ENCODE results near the gene HS3ST3B1. TPM values are rescaled to one million over a fixed set of nuclear protein-coding genes. Genes with fewer than 3 reads are reported as not detected.

The HS3ST3B1 gene
- total RNA-seq, 1 experiment from 2014 or later: 3.8 TPM

DNA sequence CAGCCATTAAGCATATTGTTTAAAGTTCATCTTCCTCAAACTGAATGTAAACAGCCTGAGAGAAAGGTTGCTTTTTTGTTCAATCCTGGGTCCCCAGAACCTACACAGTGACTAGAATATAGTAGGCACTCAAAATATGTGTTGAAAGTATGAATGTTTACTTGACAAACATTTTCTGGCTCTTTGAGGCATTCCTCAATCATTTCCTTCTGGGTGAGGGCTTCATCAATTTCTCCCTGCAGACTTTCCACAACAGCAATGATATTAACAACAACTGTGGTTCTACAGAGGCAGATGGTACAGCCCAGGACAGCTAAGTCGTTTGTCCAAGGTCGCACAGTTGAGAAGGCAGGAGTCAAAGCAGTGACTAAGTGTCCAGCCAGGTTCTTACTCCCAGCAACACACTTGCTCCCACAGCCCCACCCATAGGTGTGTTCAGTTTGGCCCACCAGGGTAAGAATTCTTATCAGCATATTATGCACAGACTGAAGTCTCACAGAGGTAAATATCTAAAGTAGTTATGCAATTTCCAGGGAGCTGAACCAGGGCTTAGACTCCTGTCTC, 61.1 kb downstream of the HS3ST3B1 start:
- ChIA-PET CTCF (interaction anchor here (0.7 kb wide), 1 partner anchor 859 kb away, joined by 3 read pairs; no protein-coding TSS in a partner anchor), POLR2A (no interaction called here)
- Mint-ChIP-seq H3K4me3 (ENCODE audit: unreplicated experiment) (no peak overlapping the region), H3K9me3 (ENCODE audit: unreplicated experiment) (no peaks in the 10 kb centered on the region), H3K36me3 (ENCODE audit: insufficient read depth, unreplicated experiment) (peaks cover 6% of the 10 kb centered on the region), H3K4me1 (ENCODE audit: insufficient read depth, unreplicated experiment) (no peaks in the 10 kb centered on the region), H3K27me3 (ENCODE audit: insufficient read depth, unreplicated experiment) (no peaks in the 10 kb centered on the region), H3K27ac (ENCODE audit: low read depth, unreplicated experiment) (no peak overlapping the region)
- TF ChIP-seq CTCF (IDR thresholded peaks at IDR 0.05; ENCODE audit: unreplicated experiment): no peak
- intact Hi-C loops (cut with micrococcal nuclease): no loop called here
- no peak for DNase-seq (ENCODE audit: unreplicated experiment)
- BruUV-seq (replicated peaks): no TSS peak

- intact Hi-C loops (cut with micrococcal nuclease): no loop called here
Observed at GRCh38 chr17:14366199-14366598, 65.3 kb downstream of the HS3ST3B1 start.

GRCh38 chr17:14372461-14372860, 71.6 kb downstream of the HS3ST3B1 start:
- no peaks in the 10 kb centered on the region for H3K27me3 Mint-ChIP-seq (ENCODE audit: insufficient read depth, unreplicated experiment)
- TF ChIP-seq CTCF (IDR thresholded peaks at IDR 0.05; ENCODE audit: unreplicated experiment): no peak
- ChIA-PET CTCF (no interaction called here), POLR2A (no interaction called here)
- H3K27ac Mint-ChIP-seq (ENCODE audit: low read depth, unreplicated experiment): no peak overlapping the region
- no peaks in the 10 kb centered on the region for H3K9me3 Mint-ChIP-seq (ENCODE audit: unreplicated experiment)
- no peaks in the 10 kb centered on the region for H3K36me3 Mint-ChIP-seq (ENCODE audit: insufficient read depth, unreplicated experiment)
- no TSS peak for BruUV-seq (replicated peaks)
- no peak overlapping the region for H3K4me3 Mint-ChIP-seq (ENCODE audit: unreplicated experiment)
- intact Hi-C loops (cut with micrococcal nuclease): no loop called here
- peaks cover 10% of the 10 kb centered on the region for H3K4me1 Mint-ChIP-seq (ENCODE audit: insufficient read depth, unreplicated experiment)
- DNase-seq (ENCODE audit: unreplicated experiment): no peak

More at GRCh38 chr17:14366199-14366598, 65.3 kb downstream of the HS3ST3B1 start:
- no peaks in the 10 kb centered on the region for H3K36me3 Mint-ChIP-seq (ENCODE audit: insufficient read depth, unreplicated experiment)
- H3K4me1 Mint-ChIP-seq (ENCODE audit: insufficient read depth, unreplicated experiment): no peaks in the 10 kb centered on the region
- no peaks in the 10 kb centered on the region for H3K9me3 Mint-ChIP-seq (ENCODE audit: unreplicated experiment)
- no peak overlapping the region for H3K4me3 Mint-ChIP-seq (ENCODE audit: unreplicated experiment)
- no TSS peak for BruUV-seq (replicated peaks)
- DNase-seq (ENCODE audit: unreplicated experiment): no peak
- POLR2A ChIA-PET: no interaction called here
- no peak for TF ChIP-seq CTCF (IDR thresholded peaks at IDR 0.05; ENCODE audit: unreplicated experiment)
- no peak overlapping the region for H3K27ac Mint-ChIP-seq (ENCODE audit: low read depth, unreplicated experiment)
- CTCF ChIA-PET: no interaction called here
- H3K27me3 Mint-ChIP-seq (ENCODE audit: insufficient read depth, unreplicated experiment): no peaks in the 10 kb centered on the region

GRCh38 chr17:14372905-14373613, 72.2 kb downstream of the HS3ST3B1 start:
- intact Hi-C loops (cut with micrococcal nuclease): no loop called here
- POLR2A ChIA-PET: interaction anchor here (0.7 kb wide), 1 partner anchor 1138 kb away, joined by 3 read pairs; no protein-coding TSS in a partner anchor
- Mint-ChIP-seq H3K4me3 (ENCODE audit: unreplicated experiment) (no peak overlapping the region), H3K27ac (ENCODE audit: low read depth, unreplicated experiment) (no peak overlapping the region), H3K27me3 (ENCODE audit: insufficient read depth, unreplicated experiment) (no peaks in the 10 kb centered on the region), H3K9me3 (ENCODE audit: unreplicated experiment) (no peaks in the 10 kb centered on the region), H3K4me1 (ENCODE audit: insufficient read depth, unreplicated experiment) (peaks cover 10% of the 10 kb centered on the region), H3K36me3 (ENCODE audit: insufficient read depth, unreplicated experiment) (no peaks in the 10 kb centered on the region)
- CTCF ChIA-PET: interaction anchor here (0.7 kb wide), 1 partner anchor 72 kb away, joined by 4 read pairs; no protein-coding TSS in a partner anchor
- no peak for DNase-seq (ENCODE audit: unreplicated experiment)
- no TSS peak for BruUV-seq (replicated peaks)
- TF ChIP-seq CTCF (IDR thresholded peaks at IDR 0.05; ENCODE audit: unreplicated experiment): no peak

All from MCF 10A (cell line).